HTR-8/SVneo (cell line): ENCODE measurements around the gene HAUS7.

Experiments
- DNase-seq: peaks from one replicate; pipeline ENCODE4 v3.0.0; 2011; ENCODE audit warnings: low spot score, mixed read lengths; ENCODE audit not compliant: insufficient read length
- FAIRE-seq: peaks from 2 replicates; lab custom pipeline; 2011; peaks lifted over from hg19 to GRCh38; lab: Jason Lieb, UNC

Gene HAUS7

GRCh38 chrX:153500676-153501280 lies 30.4 kb upstream of the HAUS7 start:
- peak; percentile 54 for FAIRE-seq
- DNase-seq, result no peak

GRCh38 chrX:153499876-153500275 lies 29.5 kb upstream of the HAUS7 start:
- FAIRE-seq, result no peak

GRCh38 chrX:153499341-153499740 lies 29.0 kb upstream of the HAUS7 start:
- DNase-seq (no peak), FAIRE-seq (no peak)

More at GRCh38 chrX:153499876-153500275, 29.5 kb upstream of the HAUS7 start:
- DNase-seq, result no peak

- DNase-seq (no peak), FAIRE-seq (no peak)
Observed at GRCh38 chrX:153498453-153498852, 28.1 kb upstream of the HAUS7 start.

GRCh38 chrX:153496590-153496959 lies 26.2 kb upstream of the HAUS7 start:
- FAIRE-seq (no peak), DNase-seq (no peak)

GRCh38 chrX:153495903-153496589 lies 25.7 kb upstream of the HAUS7 start:
- no peak for FAIRE-seq

GRCh38 chrX:153495362-153495751 lies 25.0 kb upstream of the HAUS7 start:
- DNase-seq, result no peak
- no peak for FAIRE-seq

More at GRCh38 chrX:153495903-153496589, 25.7 kb upstream of the HAUS7 start:
- no peak for DNase-seq

GRCh38 chrX:153494541-153495361 lies 24.4 kb upstream of the HAUS7 start, which contains the start of gene BGN:
Gene BGN, plus strand, starts transcription at chrX:153494980. Its CDS starts 9,652 bp downstream, at chrX:153504632.
- FAIRE-seq (peak; percentile 9), DNase-seq (peak; percentile 41)

GRCh38 chrX:153494061-153494460 lies 23.7 kb upstream of the HAUS7 start:
- FAIRE-seq (no peak), DNase-seq (no peak)

- FAIRE-seq, result no peak
- no peak for DNase-seq
Observed at GRCh38 chrX:153493085-153493484, 22.7 kb upstream of the HAUS7 start.

GRCh38 chrX:153492543-153492942 lies 22.2 kb upstream of the HAUS7 start:
- DNase-seq (no peak), FAIRE-seq (no peak)

- no peak for DNase-seq
- no peak for FAIRE-seq
Observed at GRCh38 chrX:153491918-153492317, 21.5 kb upstream of the HAUS7 start.

- DNase-seq, result no peak
- FAIRE-seq, result no peak
Observed at GRCh38 chrX:153491351-153491914, 21.1 kb upstream of the HAUS7 start.

GRCh38 chrX:153490217-153490930 lies 20.0 kb upstream of the HAUS7 start:
- no peak for DNase-seq
- no peak for FAIRE-seq

- DNase-seq (no peak), FAIRE-seq (no peak)
Observed at GRCh38 chrX:153488231-153488914, 18.0 kb upstream of the HAUS7 start.

GRCh38 chrX:153487590-153488071 lies 17.3 kb upstream of the HAUS7 start:
- no peak for FAIRE-seq
- DNase-seq, result no peak

- no peak for FAIRE-seq
- DNase-seq, result no peak
Observed at GRCh38 chrX:153486171-153486570, 15.8 kb upstream of the HAUS7 start.

- no peak for FAIRE-seq
- DNase-seq, result no peak
Observed at GRCh38 chrX:153485396-153486080, 15.2 kb upstream of the HAUS7 start.
